NCI-H146 treated with DMSO at 0.1 percent for 48 hours (cell line): ENCODE data around the gene IRAK3.
"Not testable (repeated sequence)": the region's sequence is repeated elsewhere in the genome, so short reads cannot be mapped to it uniquely, and the experiment has no call there.

ENCODE experiments used
- DNase-seq: peaks from one replicate; lab custom pipeline; 2025; ENCODE audit not compliant: unreplicated experiment; lab: John Stamatoyannopoulos, UW

Gene IRAK3

GRCh38 chr12:66170606-66171005 lies 18.4 kb upstream of the IRAK3 start:
- DNase-seq = peak; percentile 12

GRCh38 chr12:66174391-66175325 lies 14.4 kb upstream of the IRAK3 start:
- DNase-seq = not testable (repeated sequence)

DNA sequence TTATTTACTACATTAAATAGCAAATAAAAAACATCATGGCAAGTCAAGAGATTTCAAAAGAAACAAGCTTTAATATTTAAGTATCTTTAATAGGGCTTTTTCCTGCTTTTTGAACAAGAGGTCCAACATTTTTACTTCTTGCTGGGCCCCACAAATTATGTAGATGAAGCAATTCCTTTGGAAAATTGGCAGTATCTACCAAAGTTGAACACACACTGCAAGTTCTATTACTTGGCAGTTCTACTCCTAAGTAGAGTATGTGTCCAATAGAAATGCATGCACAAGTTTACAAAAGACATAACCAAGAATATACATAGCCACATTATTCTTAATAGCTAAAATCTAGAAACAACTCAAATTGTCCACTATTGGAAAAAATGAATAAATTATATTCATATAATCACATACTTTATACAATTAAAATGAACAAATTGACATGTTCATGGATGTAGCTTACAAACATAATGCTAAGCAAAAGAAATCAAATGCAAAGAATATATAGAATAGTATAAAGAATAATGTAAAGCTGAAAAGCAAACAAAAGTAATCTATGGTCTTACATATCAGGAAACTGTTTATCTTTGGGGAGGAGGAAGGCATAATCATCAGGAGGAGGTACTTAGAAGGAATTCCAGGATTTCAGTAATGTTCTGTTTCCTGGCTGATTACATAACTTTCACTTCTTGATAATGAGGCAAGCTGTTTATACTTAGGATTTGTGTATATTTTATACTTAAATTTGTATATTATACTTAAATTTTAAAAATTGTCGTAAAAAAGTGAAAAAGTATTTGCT lies 12.7 kb upstream of the IRAK3 start:
- DNase-seq = no peak

DNA sequence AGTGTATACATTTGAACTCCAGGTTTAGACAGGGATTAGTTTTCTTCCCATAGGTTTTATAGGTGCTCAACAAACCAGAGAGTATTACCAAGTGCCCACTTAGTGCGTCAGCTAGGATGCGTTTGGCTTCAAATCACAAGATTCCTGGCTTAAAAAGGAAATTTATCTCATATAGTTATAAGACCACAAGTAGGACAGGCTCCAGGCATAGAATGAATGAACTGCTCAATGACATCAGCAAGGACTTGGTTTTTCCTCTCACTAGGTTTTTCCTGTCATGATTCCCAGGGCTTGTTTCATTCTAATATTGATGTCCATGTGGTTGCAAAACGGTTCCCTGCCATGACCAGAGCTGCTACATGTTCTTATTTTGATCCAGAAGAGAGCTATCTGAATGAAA lies 6.1 kb upstream of the IRAK3 start:
- DNase-seq = no peak

DNA sequence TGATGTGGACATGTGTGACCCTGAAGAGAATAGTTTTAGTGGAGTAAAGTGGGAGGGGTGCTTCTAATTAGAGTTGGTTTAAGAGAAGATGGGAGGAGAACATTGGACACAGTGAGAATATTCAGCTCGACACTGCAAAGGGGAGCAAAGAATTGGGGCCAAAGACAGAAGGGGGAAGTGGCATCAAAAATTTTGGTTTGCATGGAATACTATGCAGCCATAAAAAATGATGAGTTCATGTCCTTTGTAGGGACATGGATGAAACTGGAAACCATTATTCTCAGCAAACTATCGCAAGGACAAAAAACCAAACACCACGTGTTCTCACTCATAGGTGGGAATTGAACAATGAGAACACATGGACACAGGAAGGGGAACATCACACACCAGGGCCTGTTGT lies 4.2 kb upstream of the IRAK3 start:
- not testable (repeated sequence) for DNase-seq

DNA sequence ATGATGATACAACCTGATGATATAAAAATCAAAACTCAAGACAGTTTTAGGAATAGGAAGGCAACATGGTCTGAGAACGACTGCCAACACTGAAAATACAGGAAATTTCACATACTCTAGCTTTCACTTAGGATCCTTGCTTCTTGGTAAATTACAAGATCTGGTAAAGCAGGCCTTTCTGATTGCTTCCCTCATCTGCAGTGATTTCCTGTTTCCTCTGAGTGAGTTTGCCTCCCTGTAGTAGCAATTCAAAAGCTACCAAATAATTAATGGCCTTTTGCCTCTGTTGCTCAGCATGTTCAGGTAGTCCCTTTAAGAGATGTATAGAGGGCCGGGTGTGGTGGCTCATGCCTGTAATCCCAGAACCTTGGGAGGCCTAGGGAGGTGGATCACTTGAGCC lies 2.0 kb upstream of the IRAK3 start:
- no peak for DNase-seq

DNA sequence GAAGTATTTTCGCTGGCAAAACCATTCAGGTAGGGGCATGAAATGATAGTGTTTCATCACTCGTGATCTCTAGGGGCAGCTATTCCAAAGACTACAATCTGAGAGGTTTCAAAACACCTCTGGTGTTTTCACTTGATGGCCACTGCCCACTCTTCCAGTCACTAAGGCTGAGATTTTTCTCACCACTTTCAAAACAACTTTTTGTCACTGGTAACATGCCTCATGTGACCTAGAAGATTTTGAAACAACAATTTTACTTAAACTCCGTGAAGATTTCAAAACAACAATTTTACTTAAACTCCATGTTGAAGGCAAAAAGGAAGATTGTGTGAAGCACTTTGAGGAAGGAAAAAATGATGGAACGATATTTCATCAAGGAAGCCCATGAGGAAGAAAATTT lies 1.2 kb upstream of the IRAK3 start:
- DNase-seq = no peak

GRCh38 chr12:66189486-66189843 lies 451 bp downstream of the IRAK3 start:
- DNase-seq = no peak

DNA sequence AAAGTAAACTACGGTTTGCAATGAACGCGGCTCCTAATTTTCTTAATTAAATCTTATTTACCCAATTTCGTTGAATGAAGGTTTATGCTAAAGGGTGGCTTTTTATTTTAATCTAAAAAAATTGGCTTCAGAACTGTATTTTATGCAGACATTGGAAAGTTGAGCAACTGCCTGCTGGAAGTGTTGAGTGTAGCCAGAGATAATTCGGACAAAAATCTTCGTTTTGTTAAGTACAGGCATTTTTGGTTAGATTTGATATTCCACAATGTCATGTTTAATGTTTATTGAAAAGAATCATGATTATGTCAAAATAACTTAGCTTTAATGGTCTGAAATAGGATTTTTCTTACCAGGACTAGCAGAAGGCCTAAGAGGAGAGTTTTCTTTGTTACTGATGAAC lies 875 bp downstream of the IRAK3 start:
- DNase-seq = no peak

DNA sequence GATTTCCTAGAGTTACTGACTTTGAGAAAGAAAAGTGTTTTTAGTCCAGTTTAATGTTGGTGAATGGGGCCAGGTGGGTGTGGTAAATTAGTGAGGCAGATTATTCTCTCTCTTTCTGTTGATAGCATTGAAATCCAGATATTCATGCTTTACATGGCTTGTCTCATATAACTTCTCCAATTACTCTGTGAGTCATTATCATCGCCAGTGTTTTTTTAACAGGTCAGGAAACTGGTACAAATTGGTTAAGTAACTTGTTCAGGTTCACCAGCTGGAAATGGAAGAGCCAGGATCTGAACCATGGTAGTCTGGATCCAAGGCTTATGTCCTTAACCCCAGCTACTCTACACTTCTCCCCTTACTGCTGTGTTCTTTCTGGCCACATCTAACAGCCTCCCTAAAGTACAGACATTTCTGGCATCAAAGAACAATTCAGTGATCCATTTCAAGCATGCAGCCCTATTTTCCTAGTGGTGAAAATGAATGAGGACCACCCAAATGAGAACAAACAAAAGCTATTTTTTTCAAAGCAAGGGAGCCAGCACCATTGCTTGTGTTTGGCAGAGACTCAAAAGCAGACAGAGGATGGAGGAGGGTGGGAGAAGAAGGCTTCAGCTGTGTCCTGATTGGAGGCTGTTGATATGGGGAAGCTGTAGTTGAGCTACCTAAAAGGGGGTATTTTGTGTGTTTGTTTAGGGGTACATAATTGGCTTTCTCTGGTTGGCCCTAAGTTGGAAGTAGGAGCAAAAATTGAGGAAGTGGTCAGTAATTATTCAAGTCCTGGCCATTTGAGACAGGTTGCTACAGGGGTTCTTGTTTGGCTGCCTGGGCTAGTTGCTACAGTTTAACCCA lies 1.7 kb downstream of the IRAK3 start:
- DNase-seq = no peak

DNA sequence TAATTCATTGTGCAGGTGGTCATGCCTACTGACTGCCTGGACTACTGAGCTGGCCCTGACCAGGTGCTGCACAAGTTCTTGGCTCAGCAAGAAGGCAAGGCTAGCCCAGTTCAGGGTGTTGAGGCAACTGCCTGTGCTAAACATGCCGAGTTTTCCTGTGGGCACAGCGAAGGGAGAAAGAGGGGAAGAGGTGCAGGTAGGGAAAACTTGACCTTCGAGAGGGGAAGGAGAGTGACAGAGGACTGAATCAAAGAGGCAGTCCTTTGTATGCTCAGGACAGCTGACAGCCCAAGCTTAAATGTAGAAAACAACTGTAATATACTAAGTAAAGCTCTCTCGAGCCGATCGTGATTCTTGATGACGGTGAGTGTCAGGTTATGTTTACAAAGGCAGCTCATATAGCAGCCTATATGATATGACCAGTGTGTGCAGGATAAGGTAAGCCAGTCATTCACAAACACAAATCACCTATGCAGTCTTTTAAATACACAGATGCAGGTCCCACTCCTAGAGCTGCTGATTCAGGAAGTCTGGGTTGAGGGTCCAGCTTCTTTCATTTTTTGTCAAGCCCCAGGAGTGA lies 2.6 kb downstream of the IRAK3 start:
- no peak for DNase-seq

- no peak for DNase-seq
Observed at GRCh38 chr12:66194122-66194521, 5.1 kb downstream of the IRAK3 start.

- no peak for DNase-seq
Observed at GRCh38 chr12:66195242-66195641, 6.2 kb downstream of the IRAK3 start.

DNA sequence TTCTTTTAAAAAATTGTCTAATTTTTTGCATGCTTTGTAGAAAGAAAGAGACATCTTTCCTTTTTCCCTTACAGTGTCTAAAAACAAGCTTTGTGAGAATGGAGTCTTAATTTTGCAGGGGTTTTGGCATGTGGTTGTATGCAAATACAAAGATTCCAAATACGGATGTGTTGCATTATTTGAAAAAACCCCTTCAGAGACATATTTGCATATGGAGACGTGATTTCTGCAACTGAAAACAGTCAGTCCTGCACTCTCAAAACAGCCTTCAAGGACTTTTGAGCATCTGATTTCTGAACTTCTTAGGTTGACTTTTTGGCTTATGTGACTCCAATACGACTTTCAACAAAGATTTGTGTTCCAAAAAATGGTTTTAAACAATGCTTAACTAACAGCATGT lies 7.8 kb downstream of the IRAK3 start:
- DNase-seq = no peak

DNA sequence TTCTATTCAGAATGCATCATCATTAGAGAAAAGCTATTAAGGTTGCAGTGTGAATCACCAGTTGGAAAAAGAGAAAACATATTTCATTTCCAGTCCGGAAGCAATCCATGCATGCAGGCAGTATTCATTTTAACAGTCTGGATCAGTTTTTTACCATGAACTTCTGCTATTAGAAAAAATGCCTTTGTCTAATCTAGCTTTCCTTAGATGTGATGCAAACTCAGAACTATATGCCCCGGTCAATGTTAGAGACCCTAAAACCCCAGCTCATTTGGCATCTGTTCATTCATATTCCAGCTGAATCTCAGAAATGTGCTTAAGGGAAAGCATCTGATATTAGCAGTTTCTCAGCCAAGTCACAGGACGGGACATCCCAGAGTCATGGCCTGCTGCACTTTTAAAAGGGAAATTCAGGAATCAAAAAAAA lies 8.5 kb downstream of the IRAK3 start:
- no peak for DNase-seq

- no peak for DNase-seq
Observed at GRCh38 chr12:66199141-66199540, 10.1 kb downstream of the IRAK3 start.

DNA sequence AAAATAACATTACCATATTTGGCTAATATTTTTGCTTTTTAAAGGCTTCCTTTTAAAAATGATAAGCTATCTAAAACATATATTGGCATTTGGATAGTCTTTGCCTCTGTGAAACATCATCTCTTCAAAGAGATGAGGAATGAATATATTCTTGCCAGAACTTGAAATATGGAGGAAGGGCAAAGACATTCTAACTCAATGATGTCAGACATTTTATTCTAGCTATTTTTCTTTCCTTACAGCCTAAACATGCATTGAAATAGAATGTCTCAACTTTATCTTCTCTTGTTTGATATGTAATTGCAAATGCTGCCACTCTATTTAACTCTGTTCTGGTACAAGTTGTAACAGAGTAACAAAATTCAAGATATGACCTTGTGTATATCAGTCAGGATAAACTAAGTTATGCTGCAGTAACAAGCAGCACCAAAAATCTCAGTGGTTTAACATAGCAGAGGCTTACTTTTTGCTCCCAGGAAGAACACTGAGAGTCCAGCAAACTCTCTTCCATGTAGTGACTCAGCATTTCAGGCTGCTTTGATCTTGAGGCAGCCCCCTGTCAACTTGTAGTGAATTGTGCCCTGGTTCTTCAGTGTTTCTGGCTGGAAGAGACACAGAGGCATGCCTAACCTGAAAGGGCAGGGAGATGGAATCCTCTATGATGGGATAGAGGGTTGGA lies 11.0 kb downstream of the IRAK3 start:
- no peak for DNase-seq

DNA sequence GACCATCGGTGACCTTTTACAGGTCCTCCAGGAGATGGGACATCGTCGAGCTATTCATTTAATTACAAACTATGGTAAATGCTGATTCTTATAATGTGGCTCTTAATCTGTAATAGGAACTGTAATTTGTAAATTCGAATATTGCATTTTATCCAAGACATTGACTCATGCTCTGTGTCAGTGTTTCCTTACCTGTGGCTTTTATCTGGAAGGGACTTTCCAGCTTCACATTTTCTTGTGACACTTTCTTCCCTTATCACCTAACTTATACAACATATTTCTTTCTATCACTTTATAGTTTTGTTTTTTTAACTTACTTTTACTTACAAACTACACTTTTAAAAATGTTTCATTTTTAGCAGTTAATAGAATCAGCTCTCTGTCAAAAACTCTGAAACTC lies 14.8 kb downstream of the IRAK3 start:
- DNase-seq = no peak

DNA sequence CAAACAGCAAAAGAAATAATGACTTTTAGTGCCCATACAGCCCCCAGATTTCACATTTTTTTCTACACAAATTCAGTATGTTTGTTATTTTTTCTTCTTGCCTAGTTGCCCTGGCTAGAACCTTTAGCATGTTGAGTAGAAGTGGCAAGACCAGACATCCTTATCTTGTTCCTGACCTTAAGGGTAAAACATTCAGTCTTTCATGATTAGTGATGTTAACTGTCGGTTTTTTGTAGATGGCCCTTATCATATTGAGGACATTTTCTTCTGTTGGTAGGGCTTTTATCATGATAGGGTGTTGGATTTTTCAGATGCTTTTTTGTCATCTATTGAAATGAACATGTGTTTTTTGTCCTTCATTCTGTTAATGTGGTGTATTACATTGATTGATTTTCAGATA lies 17.1 kb downstream of the IRAK3 start:
- DNase-seq = no peak

- no peak for DNase-seq
Observed at GRCh38 chr12:66210840-66211239, 21.8 kb downstream of the IRAK3 start.
